Astrocyte (in vitro differentiated cells and primary cell): Measurements from ENCODE around the gene TGIF1. TPM values are rescaled to one million over a fixed set of nuclear protein-coding genes. Genes with fewer than 3 reads are reported as not detected.

ENCODE experiments used
- DNase-seq: peaks from one replicate; pipeline ENCODE4 v3.0.0-alpha.2; 2010; ENCODE audit warnings: low read depth
- FAIRE-seq: peaks from 2 replicates; lab custom pipeline; 2011; peaks lifted over from hg19 to GRCh38; lab: Jason Lieb, UNC
- H2AFZ ChIP-seq: 2 replicates; pipeline ENCODE4 v1.6.0; 2012; ENCODE audit warnings: low read depth, low read length, inconsistent platforms
- H3K27ac ChIP-seq: 2 replicates; pipeline ENCODE4 v1.5.1; 2011; ENCODE audit warnings: low read depth, low read length, inconsistent platforms
- H3K27me3 ChIP-seq: 2 replicates; pipeline ENCODE4 v1.6.0; 2011; ENCODE audit warnings: low read length, inconsistent platforms; ENCODE audit not compliant: insufficient read depth
- H3K36me3 ChIP-seq: 2 replicates; pipeline ENCODE4 v1.5.1; 2011; ENCODE audit warnings: low read length, inconsistent platforms; ENCODE audit not compliant: insufficient read depth
- H3K4me1 ChIP-seq: 2 replicates; pipeline ENCODE4 v1.5.1; 2011; ENCODE audit warnings: low read length, inconsistent platforms; ENCODE audit not compliant: insufficient read depth
- H3K4me2 ChIP-seq: 2 replicates; pipeline ENCODE4 v1.6.0; 2012; ENCODE audit warnings: low read length, inconsistent platforms
- H3K4me3 ChIP-seq: 2 replicates; pipeline ENCODE4 v1.5.1; 2011; ENCODE audit warnings: low read depth, mild to moderate bottlenecking, low read length, inconsistent platforms; ENCODE audit not compliant: insufficient read depth
- H3K79me2 ChIP-seq: 2 replicates; pipeline ENCODE4 v1.6.0; 2012; ENCODE audit warnings: mild to moderate bottlenecking, low read length, inconsistent platforms; ENCODE audit not compliant: insufficient read depth
- H3K9ac ChIP-seq: 2 replicates; pipeline ENCODE4 v1.6.0; 2012; ENCODE audit warnings: mild to moderate bottlenecking, low read length, inconsistent platforms
- H3K9me3 ChIP-seq: 2 replicates; pipeline ENCODE4 v1.5.1; 2012; ENCODE audit warnings: low read depth, mild to moderate bottlenecking, low read length, inconsistent platforms; ENCODE audit not compliant: insufficient read depth
- H4K20me1 ChIP-seq: 2 replicates; pipeline ENCODE4 v1.6.0; 2012; ENCODE audit warnings: low read length, inconsistent platforms; ENCODE audit not compliant: insufficient read depth
- H3K27ac Mint-ChIP-seq: one replicate; pipeline ENCODE4 v1.8.0; 2021; ENCODE audit warnings: mild to moderate bottlenecking, mixed read lengths; ENCODE audit not compliant: unreplicated experiment
- H3K27me3 Mint-ChIP-seq: one replicate; pipeline ENCODE4 v1.8.0; 2021; ENCODE audit warnings: low read depth, mixed read lengths; ENCODE audit not compliant: unreplicated experiment
- H3K36me3 Mint-ChIP-seq: one replicate; pipeline ENCODE4 v1.8.0; 2021; ENCODE audit warnings: low read depth, mixed read lengths; ENCODE audit not compliant: unreplicated experiment
- H3K4me1 Mint-ChIP-seq: one replicate; pipeline ENCODE4 v1.8.0; 2021; ENCODE audit warnings: low read depth, mixed read lengths; ENCODE audit not compliant: unreplicated experiment
- H3K4me3 Mint-ChIP-seq: one replicate; pipeline ENCODE4 v1.8.0; 2021; ENCODE audit warnings: mild to moderate bottlenecking, moderate library complexity, mixed read lengths; ENCODE audit not compliant: unreplicated experiment
- H3K9me3 Mint-ChIP-seq: one replicate; pipeline ENCODE4 v1.8.0; 2021; ENCODE audit warnings: mild to moderate bottlenecking, mixed read lengths; ENCODE audit not compliant: unreplicated experiment
- CTCF ChIP-seq: IDR thresholded peaks from 2 replicates; pipeline ENCODE4 v1.5.1; 2011; ENCODE audit warnings: low read depth, mild to moderate bottlenecking, inconsistent platforms, low read length, moderate library complexity; ENCODE audit not compliant: insufficient read depth
- EZH2 ChIP-seq: IDR thresholded peaks from 2 replicates; pipeline ENCODE4 v1.6.1; 2012; ENCODE audit warnings: mild to moderate bottlenecking, low read length, inconsistent platforms; ENCODE audit not compliant: insufficient read depth
- total RNA-seq: library from RNA; stranded (reverse); gene quantifications from 2 replicates; pipeline ENCODE4 v1.2.1, GENCODE V29; 2021

The TGIF1 gene
- total RNA-seq, 1 donor from 2014 or later, result 128 TPM

GRCh38 chr18:3429121-3429520 is 20.9 kb upstream of the TGIF1 start:
- no peaks in the 10 kb centered on the region for H4K20me1 ChIP-seq
- H3K27me3 Mint-ChIP-seq, result no peaks in the 10 kb centered on the region
- no peak for FAIRE-seq

DNA sequence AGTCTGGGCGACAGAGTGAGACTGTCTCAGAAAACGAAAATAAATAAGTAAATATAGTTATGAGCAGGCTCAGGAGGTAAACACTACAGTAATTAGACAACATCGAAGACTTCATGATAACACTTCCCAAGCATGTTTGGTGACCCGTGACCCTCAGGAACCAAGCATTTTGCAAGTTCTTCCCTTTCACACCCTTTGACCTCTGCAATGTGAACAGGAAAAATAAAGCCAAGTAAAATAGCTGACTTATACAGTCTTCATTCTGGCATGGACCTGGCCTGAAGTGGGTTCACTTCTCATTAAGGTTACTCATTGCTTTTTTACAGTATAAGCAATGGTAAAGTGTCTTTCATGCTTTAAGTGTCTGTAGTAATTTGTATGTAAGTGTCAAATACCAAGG is 15.3 kb upstream of the TGIF1 start:
- FAIRE-seq (no peak), DNase-seq (no peak)
- H3K4me1 ChIP-seq, result no peaks in the 10 kb centered on the region
- no peak overlapping the region for H3K4me2 ChIP-seq
- Mint-ChIP-seq H3K27me3 (no peaks in the 10 kb centered on the region), H3K4me3 (no peak overlapping the region), H3K9me3 (no peaks in the 10 kb centered on the region), H3K27ac (no peak overlapping the region), H3K4me1 (no peaks in the 10 kb centered on the region), H3K36me3 (no peaks in the 10 kb centered on the region)
- no peaks in the 10 kb centered on the region for H3K9me3 ChIP-seq
- no peaks in the 10 kb centered on the region for H3K27me3 ChIP-seq
- no peak overlapping the region for H3K27ac ChIP-seq
- H4K20me1 ChIP-seq, result no peaks in the 10 kb centered on the region
- H3K79me2 ChIP-seq, result no peaks in the 10 kb centered on the region
- no peak overlapping the region for H2AFZ ChIP-seq
- no peak overlapping the region for H3K4me3 ChIP-seq
- H3K36me3 ChIP-seq, result no peaks in the 10 kb centered on the region
- TF ChIP-seq CTCF (no peak), EZH2 (no peak)
- H3K9ac ChIP-seq, result no peak overlapping the region

More at GRCh38 chr18:3429121-3429520, 20.9 kb upstream of the TGIF1 start:
- TF ChIP-seq EZH2, result no peak
- no peak for TF ChIP-seq CTCF
- H3K36me3 Mint-ChIP-seq, result no peaks in the 10 kb centered on the region
- H3K4me3 Mint-ChIP-seq, result no peak overlapping the region
- no peaks in the 10 kb centered on the region for H3K9me3 Mint-ChIP-seq
- Histone ChIP-seq H3K4me1 (no peaks in the 10 kb centered on the region), H3K4me3 (no peak overlapping the region), H3K36me3 (no peaks in the 10 kb centered on the region), H2AFZ (no peak overlapping the region), H3K27ac (no peak overlapping the region), H3K79me2 (no peaks in the 10 kb centered on the region), H3K27me3 (no peaks in the 10 kb centered on the region), H3K4me2 (no peak overlapping the region), H3K9ac (no peak overlapping the region), H3K9me3 (no peaks in the 10 kb centered on the region)
- H3K27ac Mint-ChIP-seq, result no peak overlapping the region
- no peak for DNase-seq
- no peaks in the 10 kb centered on the region for H3K4me1 Mint-ChIP-seq

DNA sequence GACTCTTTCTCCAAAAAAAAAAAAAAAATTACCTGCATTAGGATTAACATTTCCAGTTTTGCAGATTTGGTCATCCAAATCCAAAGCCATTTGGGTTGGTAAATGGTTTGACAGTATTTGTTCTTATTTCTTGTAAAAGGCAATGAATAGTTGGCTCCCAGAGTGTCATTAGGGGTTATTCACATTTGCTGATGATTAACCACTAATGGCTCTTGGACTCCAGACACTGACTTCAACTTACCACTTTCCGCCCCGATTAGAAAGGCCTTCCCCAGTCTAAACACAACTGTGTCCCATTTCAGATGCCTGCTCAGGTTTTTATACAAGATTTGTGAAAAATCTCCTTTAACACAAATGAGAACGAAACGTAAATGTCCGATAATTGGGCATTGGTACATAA is 9.6 kb upstream of the TGIF1 start:
- no peaks in the 10 kb centered on the region for H3K4me1 ChIP-seq
- H4K20me1 ChIP-seq, result no peaks in the 10 kb centered on the region
- H3K27me3 ChIP-seq, result no peaks in the 10 kb centered on the region
- Mint-ChIP-seq H3K9me3 (no peaks in the 10 kb centered on the region), H3K27me3 (no peaks in the 10 kb centered on the region), H3K27ac (no peak overlapping the region), H3K4me1 (no peaks in the 10 kb centered on the region), H3K36me3 (no peaks in the 10 kb centered on the region), H3K4me3 (no peak overlapping the region)
- no peaks in the 10 kb centered on the region for H3K9me3 ChIP-seq
- H3K9ac ChIP-seq, result no peak overlapping the region
- no peak overlapping the region for H3K4me3 ChIP-seq
- no peak overlapping the region for H3K4me2 ChIP-seq
- no peaks in the 10 kb centered on the region for H3K79me2 ChIP-seq
- H2AFZ ChIP-seq, result no peak overlapping the region
- FAIRE-seq (no peak), DNase-seq (no peak)
- H3K36me3 ChIP-seq, result no peaks in the 10 kb centered on the region
- TF ChIP-seq CTCF (no peak), EZH2 (no peak)
- no peak overlapping the region for H3K27ac ChIP-seq
